Keratinocyte (primary cell): ENCODE measurements around the gene LTB. TPM values are rescaled to one million over a fixed set of nuclear protein-coding genes. Genes with fewer than 3 reads are reported as not detected.

Experiments used
- DNase-seq: peaks from one replicate; pipeline ENCODE4 v3.0.0-alpha.2; 2011; ENCODE audit warnings: low read depth, missing footprints, low spot score
- FAIRE-seq: peaks from 2 replicates; lab custom pipeline; 2011; peaks lifted over from hg19 to GRCh38; lab: Jason Lieb, UNC
- H2AFZ ChIP-seq: 2 replicates; pipeline ENCODE4 v1.6.0; 2012; ENCODE audit warnings: low read length, control low read depth, inconsistent platforms; ENCODE audit not compliant: control insufficient read depth
- H3K27ac ChIP-seq: 2 replicates; pipeline ENCODE4 v1.5.1; 2011; ENCODE audit warnings: low read length; ENCODE audit not compliant: control insufficient read depth, insufficient read depth
- H3K27me3 ChIP-seq: 3 replicates; pipeline ENCODE4 v1.6.0; 2011; ENCODE audit warnings: low read length; ENCODE audit not compliant: control insufficient read depth, insufficient read depth; ENCODE audit errors: extremely low read depth
- H3K36me3 ChIP-seq, 2 experiments: 2 replicates in 1 of 2; 3 replicates in 1 of 2; pipeline ENCODE4 v1.5.1; 2011; ENCODE audit warnings: low read length in 2 of 2, mild to moderate bottlenecking in 1 of 2; ENCODE audit not compliant: control insufficient read depth in 2 of 2, insufficient read depth in 2 of 2; ENCODE audit errors: extremely low read depth in 1 of 2
- H3K4me1 ChIP-seq: 3 replicates; pipeline ENCODE4 v1.5.1; 2011; ENCODE audit warnings: low read length; ENCODE audit not compliant: control insufficient read depth, insufficient read depth; ENCODE audit errors: extremely low read depth
- H3K4me2 ChIP-seq: 3 replicates; pipeline ENCODE4 v1.6.0; 2011; ENCODE audit warnings: low read depth, low read length; ENCODE audit not compliant: control insufficient read depth, insufficient read depth; ENCODE audit errors: extremely low read depth
- H3K4me3 ChIP-seq, 3 experiments: fragments of 200-600 bp in 1 of 3; sonication (generic) in 1 of 3; 2 replicates in 2 of 3; 3 replicates in 1 of 3; pipeline ENCODE4 v1.5.1; 2011 to 2016; ENCODE audit warnings: low read length in 3 of 3, mild to moderate bottlenecking in 3 of 3, control low read depth in 2 of 3, inconsistent platforms in 1 of 3, low read depth in 1 of 3, mixed read lengths in 1 of 3, mixed run types in 1 of 3, moderate library complexity in 1 of 3; ENCODE audit not compliant: control insufficient read depth in 2 of 3, insufficient read depth in 2 of 3; ENCODE audit errors: extremely low read depth in 1 of 3
- H3K79me2 ChIP-seq: 2 replicates; pipeline ENCODE4 v1.6.0; 2012; ENCODE audit warnings: low read length; ENCODE audit not compliant: control insufficient read depth, insufficient read depth
- H3K9ac ChIP-seq: 3 replicates; pipeline ENCODE4 v1.6.0; 2011; ENCODE audit warnings: low read length; ENCODE audit not compliant: control insufficient read depth, insufficient read depth; ENCODE audit errors: extremely low read depth
- H3K9me1 ChIP-seq: 3 replicates; pipeline ENCODE4 v1.6.0; 2011; ENCODE audit warnings: low read length; ENCODE audit not compliant: control insufficient read depth, insufficient read depth; ENCODE audit errors: extremely low read depth
- H3K9me3 ChIP-seq: 2 replicates; pipeline ENCODE4 v1.5.1; 2012; ENCODE audit warnings: low read depth, low read length; ENCODE audit not compliant: control insufficient read depth
- H4K20me1 ChIP-seq: 3 replicates; pipeline ENCODE4 v1.6.0; 2011; ENCODE audit warnings: low read length; ENCODE audit not compliant: control insufficient read depth, insufficient read depth; ENCODE audit errors: extremely low read depth
- CTCF ChIP-seq, 3 experiments: IDR thresholded peaks in 1 of 3; conservative IDR thresholded peaks in 1 of 3; optimal IDR thresholded peaks in 1 of 3; 2 replicates in 2 of 3; 3 replicates in 1 of 3; pipeline versions ENCODE3 to v1.5.1; 2011; ENCODE audit warnings: low read length in 3 of 3, mild to moderate bottlenecking in 3 of 3, moderate library complexity in 2 of 3, control low read depth in 1 of 3, inconsistent platforms in 1 of 3; ENCODE audit not compliant: insufficient read depth in 2 of 3; ENCODE audit errors: extremely low read depth in 1 of 3
- EZH2 ChIP-seq: IDR thresholded peaks from one replicate; pipeline ENCODE4 v1.6.1; 2012; ENCODE audit warnings: inconsistent platforms, mild to moderate bottlenecking, low read length, moderate library complexity
- dilution Hi-C: fragments of 300-500 bp; cut with MboI; formaldehyde crosslinking; loops from one replicate; pipeline ENCODE4 v1.7.0; 2020; ENCODE audit warnings: low sequenced_read_pairs; ENCODE audit not compliant: extremely low pct_ligation_motif_present
- polyA plus RNA-seq, 5 experiments: library from polyadenylated mRNA; depleted of rRNA in 3 of 5; stranded (reverse) in 3 of 5; stranded (forward) in 1 of 5; unstranded in 1 of 5; fragments of >200 nt; gene quantifications; 1 replicate in 1 of 5; 2 replicates in 3 of 5; 3 replicates in 1 of 5; pipeline versions ENCODE4 v1.2.1 to v1.2.3, GENCODE V29; 2011 to 2012; ENCODE audit warnings: missing spikeins in 2 of 5, low read depth in 1 of 5, low replicate concordance in 1 of 5

Gene LTB
- polyA plus RNA-seq, 1 donor (not counting 4 experiments of a cell fraction or from before 2014, with no cell fraction given), result not detected

GRCh38 chr6:31615748-31616147, 33.5 kb upstream of the LTB start:
- DNase-seq (no peak), FAIRE-seq (no peak)
- no peak overlapping the region for H3K4me2 ChIP-seq
- no peaks in the 10 kb centered on the region for H3K79me2 ChIP-seq
- H3K9me3 ChIP-seq, result no peaks in the 10 kb centered on the region
- H2AFZ ChIP-seq, result no peak overlapping the region
- no peaks in the 10 kb centered on the region for H4K20me1 ChIP-seq
- H3K4me3 ChIP-seq, result no peak overlapping the region
- no peaks in the 10 kb centered on the region for H3K4me1 ChIP-seq
- no peaks in the 10 kb centered on the region for H3K9me1 ChIP-seq
- H3K36me3 ChIP-seq, result no peaks in the 10 kb centered on the region
- dilution Hi-C loops, result no loop called here
- no peaks in the 10 kb centered on the region for H3K27me3 ChIP-seq
- no peak overlapping the region for H3K9ac ChIP-seq
- TF ChIP-seq EZH2 (no peak), CTCF (optimal IDR thresholded peaks at IDR 0.05 in 1 of 3, IDR thresholded peaks at IDR 0.05 in 1 of 3, conservative IDR thresholded peaks at IDR 0.05 in 1 of 3; ENCODE audit: extremely low read depth in 1 of 3, insufficient read depth in 2 of 3, low read length in 3 of 3) (no peak)
- no peak overlapping the region for H3K27ac ChIP-seq

GRCh38 chr6:31614684-31615578, 32.7 kb upstream of the LTB start, which contains the start of gene AIF1:
Gene AIF1, plus strand, starts transcription at chr6:31615234. Its CDS starts 96 bp downstream, at chr6:31615330.
- Histone ChIP-seq H3K9ac (no peak within 1 kb of the TSS), H3K79me2 (no peaks in the 10 kb centered on the region), H4K20me1 (no peaks in the 10 kb centered on the region), H3K27ac (no peak within 1 kb of the TSS), H2AFZ (no peak within 1 kb of the TSS), H3K36me3 (no peaks in the 10 kb centered on the region), H3K4me3 (no peak within 1 kb of the TSS), H3K4me1 (no peaks in the 10 kb centered on the region), H3K4me2 (no peak within 1 kb of the TSS), H3K9me1 (no peaks in the 10 kb centered on the region), H3K27me3 (no peaks in the 10 kb centered on the region), H3K9me3 (no peaks in the 10 kb centered on the region)
- no peak for TF ChIP-seq EZH2
- TF ChIP-seq CTCF (optimal IDR thresholded peaks at IDR 0.05 in 1 of 3, IDR thresholded peaks at IDR 0.05 in 1 of 3, conservative IDR thresholded peaks at IDR 0.05 in 1 of 3; ENCODE audit: extremely low read depth in 1 of 3, insufficient read depth in 2 of 3, low read length in 3 of 3), result no peak
- DNase-seq, result no peak
- dilution Hi-C loops, result no loop called here
- FAIRE-seq, result no peak
